ENCODE data around the gene CLDN6.

The CLDN6 gene

DNA sequence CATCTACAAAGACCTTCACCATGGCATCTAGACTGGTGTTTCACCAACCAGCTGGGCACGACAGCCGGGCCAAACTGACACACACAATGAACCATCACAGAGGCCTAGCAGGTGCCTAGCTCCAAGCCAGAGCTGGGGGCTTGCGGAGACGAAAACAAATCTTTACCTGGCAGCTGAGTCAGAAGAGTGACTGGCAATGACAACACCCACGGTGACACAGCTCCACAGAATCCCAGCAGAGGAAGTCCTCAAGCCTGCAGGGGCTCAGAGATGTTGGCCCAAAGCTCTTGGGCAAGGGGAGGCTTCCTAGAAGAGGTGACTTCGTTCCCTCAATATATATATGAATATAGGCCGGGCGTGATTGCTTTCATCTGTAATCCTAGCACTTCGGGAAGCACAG lies 33.5 kb upstream of the CLDN6 start:
- Histone ChIP-seq H3K4me3 (replicated peaks; ENCODE audit: low read depth, low read length) (no peak overlapping the region), H3K36me3 (ENCODE audit: control insufficient read depth, insufficient read depth, low read length) (no peaks in the 10 kb centered on the region), H3K27me3 (replicated peaks; ENCODE audit: control insufficient read depth, insufficient read depth, low read length) (no peaks in the 10 kb centered on the region; the same call in 1 of the 2 replicates)
- TF ChIP-seq CTCF (IDR thresholded peaks at IDR 0.05; ENCODE audit: insufficient read depth, low read length, poor library complexity, severe bottlenecking) = no peak
- DNase-seq (ENCODE audit: extremely low read depth, insufficient read length) = no peak

GRCh38 chr16:3051009-3051408 lies 33.0 kb upstream of the CLDN6 start:
- no peak for DNase-seq (ENCODE audit: extremely low read depth, insufficient read length)
- H3K27me3 ChIP-seq (replicated peaks; ENCODE audit: control insufficient read depth, insufficient read depth, low read length) = no peaks in the 10 kb centered on the region; the same call in 1 of the 2 replicates
- no peak for TF ChIP-seq CTCF (IDR thresholded peaks at IDR 0.05; ENCODE audit: insufficient read depth, low read length, poor library complexity, severe bottlenecking)
- H3K4me3 ChIP-seq (replicated peaks; ENCODE audit: low read depth, low read length) = no peak overlapping the region
- H3K36me3 ChIP-seq (ENCODE audit: control insufficient read depth, insufficient read depth, low read length) = no peaks in the 10 kb centered on the region

DNA sequence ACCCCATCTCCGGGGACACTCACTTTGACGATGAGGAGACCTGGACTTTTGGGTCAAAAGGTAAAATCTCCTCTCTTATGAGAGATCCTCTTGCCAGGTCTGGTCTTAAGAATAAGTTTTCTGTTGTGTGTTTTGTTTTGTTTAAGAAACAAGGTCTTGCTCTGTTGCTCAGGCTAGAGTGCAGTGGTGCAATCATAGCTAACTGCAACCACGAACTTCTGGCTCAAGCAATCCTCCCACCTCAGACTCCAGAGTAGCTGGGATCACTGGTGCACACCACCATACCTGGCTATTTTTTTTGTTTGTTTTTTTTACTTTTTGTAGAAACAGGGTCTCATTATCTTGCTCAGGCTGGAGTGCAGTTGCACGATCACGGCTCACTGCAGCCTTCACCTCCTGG lies 32.5 kb upstream of the CLDN6 start:
- DNase-seq (ENCODE audit: extremely low read depth, insufficient read length) = no peak
- TF ChIP-seq CTCF (IDR thresholded peaks at IDR 0.05; ENCODE audit: insufficient read depth, low read length, poor library complexity, severe bottlenecking) = no peak
- Histone ChIP-seq H3K27me3 (replicated peaks; ENCODE audit: control insufficient read depth, insufficient read depth, low read length) (no peaks in the 10 kb centered on the region; the same call in 1 of the 2 replicates), H3K36me3 (ENCODE audit: control insufficient read depth, insufficient read depth, low read length) (no peaks in the 10 kb centered on the region), H3K4me3 (replicated peaks; ENCODE audit: low read depth, low read length) (no peak overlapping the region)

GRCh38 chr16:3049921-3050481 lies 32.0 kb upstream of the CLDN6 start:
- no peaks in the 10 kb centered on the region for H3K36me3 ChIP-seq (ENCODE audit: control insufficient read depth, insufficient read depth, low read length)
- H3K4me3 ChIP-seq (replicated peaks; ENCODE audit: low read depth, low read length) = no peak overlapping the region
- TF ChIP-seq CTCF (IDR thresholded peaks at IDR 0.05; ENCODE audit: insufficient read depth, low read length, poor library complexity, severe bottlenecking) = no peak
- no peaks in the 10 kb centered on the region; the same call in 1 of the 2 replicates for H3K27me3 ChIP-seq (replicated peaks; ENCODE audit: control insufficient read depth, insufficient read depth, low read length)
- no peak for DNase-seq (ENCODE audit: extremely low read depth, insufficient read length)

GRCh38 chr16:3047387-3047720 lies 29.4 kb upstream of the CLDN6 start:
- no peak overlapping the region for H3K4me3 ChIP-seq (replicated peaks; ENCODE audit: low read depth, low read length)
- no peak for DNase-seq (ENCODE audit: extremely low read depth, insufficient read length)
- no peaks in the 10 kb centered on the region; the same call in 1 of the 2 replicates for H3K27me3 ChIP-seq (replicated peaks; ENCODE audit: control insufficient read depth, insufficient read depth, low read length)
- no peak for TF ChIP-seq CTCF (IDR thresholded peaks at IDR 0.05; ENCODE audit: insufficient read depth, low read length, poor library complexity, severe bottlenecking)
- H3K36me3 ChIP-seq (ENCODE audit: control insufficient read depth, insufficient read depth, low read length) = no peaks in the 10 kb centered on the region

All from GM06990 (cell line).